HepG2 (cell line): Measurements from ENCODE around the gene PPP3R1. TPM values are rescaled to one million over a fixed set of nuclear protein-coding genes. Genes with fewer than 3 reads are reported as not detected.

Source experiments
- ATF1 ChIP-seq: IDR thresholded peaks from 2 replicates; pipeline ENCODE4 v1.6.1; 2016; ENCODE audit warnings: mild to moderate bottlenecking, control low read depth
- CENPT ChIP-seq: sonication (generic); formaldehyde crosslinking; IDR thresholded peaks from 2 replicates; pipeline ENCODE4 v1.8.0; 2022; ENCODE audit warnings: low read depth, mild to moderate bottlenecking, moderate library complexity, missing genetic modification reagents
- DMAP1 ChIP-seq: IDR thresholded peaks from 2 replicates; pipeline ENCODE4 v1.6.1; 2016
- ETV5 ChIP-seq: IDR thresholded peaks from 2 replicates; pipeline ENCODE4 v1.6.1; 2018; ENCODE audit warnings: missing biosample characterization, missing genetic modification reagents, inconsistent platforms, borderline replicate concordance
- GATA4 ChIP-seq: sonication (generic); IDR thresholded peaks from 2 replicates; pipeline ENCODE4 v1.6.1; 2016; ENCODE audit warnings: antibody characterized with exemption, low read depth, borderline replicate concordance
- MIXL1 ChIP-seq: IDR thresholded peaks from 2 replicates; pipeline ENCODE4 v1.6.1; 2016
- MXD4 ChIP-seq: IDR thresholded peaks from 2 replicates; pipeline ENCODE4 v1.6.1; 2016; ENCODE audit warnings: mild to moderate bottlenecking, missing biosample characterization, missing genetic modification reagents
- POLR2AphosphoS5 ChIP-seq: IDR thresholded peaks from 2 replicates; pipeline ENCODE4 v1.6.1; 2012; ENCODE audit warnings: low read depth, low read length
- RFXAP ChIP-seq: sonication (generic); formaldehyde crosslinking; IDR thresholded peaks from 2 replicates; pipeline ENCODE4 v1.4.0; 2020; ENCODE audit warnings: missing genetic modification reagents, borderline replicate concordance
- SRF ChIP-seq: IDR thresholded peaks from 2 replicates; pipeline ENCODE4 v1.6.1; 2011; ENCODE audit warnings: mild to moderate bottlenecking, low read depth, low read length, moderate library complexity
- STAT5B ChIP-seq: sonication (generic); formaldehyde crosslinking; IDR thresholded peaks from 2 replicates; pipeline ENCODE4 v1.4.0; 2020; ENCODE audit warnings: missing genetic modification reagents
- ZNF160 ChIP-seq: sonication (generic); formaldehyde crosslinking; IDR thresholded peaks from 2 replicates; pipeline ENCODE4 v1.8.0; 2022; ENCODE audit warnings: mild to moderate bottlenecking, inconsistent platforms, missing genetic modification reagents
- ZNF282 ChIP-seq: fragments of 450-650 bp; IDR thresholded peaks from 2 replicates; pipeline ENCODE4 v1.6.1; 2018; ENCODE audit not compliant: partially characterized antibody
- ZNF350 ChIP-seq: sonication (generic); formaldehyde crosslinking; IDR thresholded peaks from 2 replicates; pipeline ENCODE4 v1.4.0; 2020; ENCODE audit warnings: mild to moderate bottlenecking, low read depth, missing genetic modification reagents, borderline replicate concordance
- ZNF451 ChIP-seq: sonication (generic); formaldehyde crosslinking; IDR thresholded peaks from 2 replicates; pipeline ENCODE4 v1.5.0; 2020; ENCODE audit warnings: mild to moderate bottlenecking, missing genetic modification reagents
- ZNF512 ChIP-seq: sonication (generic); formaldehyde crosslinking; IDR thresholded peaks from 2 replicates; pipeline ENCODE4 v1.4.0; 2020; ENCODE audit warnings: mild to moderate bottlenecking, missing genetic modification reagents
- ZNF598 ChIP-seq: sonication (generic); formaldehyde crosslinking; IDR thresholded peaks from 2 replicates; pipeline ENCODE4 v1.5.1; 2020; ENCODE audit warnings: mild to moderate bottlenecking, missing genetic modification reagents, borderline replicate concordance
- ZNF747 ChIP-seq: sonication (generic); formaldehyde crosslinking; IDR thresholded peaks from 2 replicates; pipeline ENCODE4 v1.8.1; 2023; ENCODE audit warnings: missing genetic modification reagents, mild to moderate bottlenecking, borderline replicate concordance
- polyA plus RNA-seq, 8 experiments: library from polyadenylated mRNA; depleted of rRNA in 3 of 8; stranded (reverse) in 7 of 8; unstranded in 1 of 8; fragments of >200 nt; fragmentation: Illumina TruSeq in 4 of 8; extraction: Trizol in 4 of 8; gene quantifications; 2 replicates each; pipeline versions ENCODE4 v1.2.1 to v1.2.3, GENCODE V29; 2011 to 2016; ENCODE audit warnings: low read depth in 4 of 8, missing spikeins in 1 of 8, mixed read lengths in 1 of 8; ENCODE audit not compliant: insufficient read depth in 1 of 8
- total RNA-seq, 5 experiments: library from RNA; depleted of rRNA; stranded (reverse); fragments of >200 nt; fragmentation: Illumina TruSeq; extraction: Trizol; gene quantifications; 2 replicates each; pipeline ENCODE4 v1.2.3, GENCODE V29; 2016; ENCODE audit warnings: low read depth in 1 of 5
- TF ChIP-seq, protein P1 (sequence below): sonication (generic); formaldehyde crosslinking; IDR thresholded peaks from 2 replicates; pipeline ENCODE4 v1.9.0; 2021; ENCODE audit warnings: mild to moderate bottlenecking, missing genetic modification reagents
- TF ChIP-seq, protein P2 (sequence below): sonication (generic); formaldehyde crosslinking; IDR thresholded peaks from 2 replicates; pipeline ENCODE4 v1.4.0; 2020; ENCODE audit warnings: missing genetic modification reagents

The PPP3R1 gene
- total and polyA plus RNA-seq, 2 of the 13 experiments (the other 11 are each of a cell fraction or from before 2014, with no cell fraction given) = 11.6 to 25.7 TPM

DNA sequence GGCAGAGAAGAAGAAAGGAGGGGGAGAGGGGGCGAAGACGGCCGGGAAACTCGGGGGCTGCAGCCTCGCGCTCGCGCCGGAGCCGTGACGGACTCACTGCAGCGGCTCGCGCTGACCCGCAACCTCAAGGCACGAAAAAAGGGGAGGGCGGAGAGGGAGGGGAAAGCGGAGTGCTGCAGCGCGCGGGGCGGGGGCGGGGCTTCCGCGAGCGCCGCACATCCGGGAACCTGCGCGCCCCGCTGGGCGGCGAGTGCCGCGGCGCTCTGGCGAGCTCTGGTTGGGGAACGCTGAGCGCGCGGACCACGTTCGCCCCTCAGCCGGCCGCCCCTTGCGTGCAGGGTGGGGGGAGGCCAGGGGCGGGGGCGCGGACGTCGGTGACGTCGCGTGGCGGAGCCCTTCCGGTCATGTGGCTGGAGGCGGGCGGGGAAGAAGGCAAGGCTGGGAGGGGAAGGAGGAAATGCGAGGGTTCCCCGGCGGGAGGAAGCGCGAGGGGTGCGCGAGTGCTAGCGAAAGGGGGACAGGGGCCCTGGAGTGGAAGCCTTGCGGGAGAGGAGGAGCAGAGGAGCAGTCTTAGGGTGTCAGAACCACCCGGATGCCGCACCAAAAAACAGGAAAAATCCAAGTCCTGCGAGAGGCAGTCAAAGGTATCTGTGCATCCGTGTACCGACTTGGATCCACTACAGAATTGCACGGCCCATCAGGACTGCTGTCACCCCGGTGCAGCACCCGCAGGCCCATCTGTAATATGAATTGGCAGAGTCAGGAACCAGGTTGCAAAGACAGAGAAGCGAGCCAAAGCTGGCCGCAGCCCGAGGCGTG is at the start of gene PPP3R1 (continued):
- TF ChIP-seq, protein P1, sequence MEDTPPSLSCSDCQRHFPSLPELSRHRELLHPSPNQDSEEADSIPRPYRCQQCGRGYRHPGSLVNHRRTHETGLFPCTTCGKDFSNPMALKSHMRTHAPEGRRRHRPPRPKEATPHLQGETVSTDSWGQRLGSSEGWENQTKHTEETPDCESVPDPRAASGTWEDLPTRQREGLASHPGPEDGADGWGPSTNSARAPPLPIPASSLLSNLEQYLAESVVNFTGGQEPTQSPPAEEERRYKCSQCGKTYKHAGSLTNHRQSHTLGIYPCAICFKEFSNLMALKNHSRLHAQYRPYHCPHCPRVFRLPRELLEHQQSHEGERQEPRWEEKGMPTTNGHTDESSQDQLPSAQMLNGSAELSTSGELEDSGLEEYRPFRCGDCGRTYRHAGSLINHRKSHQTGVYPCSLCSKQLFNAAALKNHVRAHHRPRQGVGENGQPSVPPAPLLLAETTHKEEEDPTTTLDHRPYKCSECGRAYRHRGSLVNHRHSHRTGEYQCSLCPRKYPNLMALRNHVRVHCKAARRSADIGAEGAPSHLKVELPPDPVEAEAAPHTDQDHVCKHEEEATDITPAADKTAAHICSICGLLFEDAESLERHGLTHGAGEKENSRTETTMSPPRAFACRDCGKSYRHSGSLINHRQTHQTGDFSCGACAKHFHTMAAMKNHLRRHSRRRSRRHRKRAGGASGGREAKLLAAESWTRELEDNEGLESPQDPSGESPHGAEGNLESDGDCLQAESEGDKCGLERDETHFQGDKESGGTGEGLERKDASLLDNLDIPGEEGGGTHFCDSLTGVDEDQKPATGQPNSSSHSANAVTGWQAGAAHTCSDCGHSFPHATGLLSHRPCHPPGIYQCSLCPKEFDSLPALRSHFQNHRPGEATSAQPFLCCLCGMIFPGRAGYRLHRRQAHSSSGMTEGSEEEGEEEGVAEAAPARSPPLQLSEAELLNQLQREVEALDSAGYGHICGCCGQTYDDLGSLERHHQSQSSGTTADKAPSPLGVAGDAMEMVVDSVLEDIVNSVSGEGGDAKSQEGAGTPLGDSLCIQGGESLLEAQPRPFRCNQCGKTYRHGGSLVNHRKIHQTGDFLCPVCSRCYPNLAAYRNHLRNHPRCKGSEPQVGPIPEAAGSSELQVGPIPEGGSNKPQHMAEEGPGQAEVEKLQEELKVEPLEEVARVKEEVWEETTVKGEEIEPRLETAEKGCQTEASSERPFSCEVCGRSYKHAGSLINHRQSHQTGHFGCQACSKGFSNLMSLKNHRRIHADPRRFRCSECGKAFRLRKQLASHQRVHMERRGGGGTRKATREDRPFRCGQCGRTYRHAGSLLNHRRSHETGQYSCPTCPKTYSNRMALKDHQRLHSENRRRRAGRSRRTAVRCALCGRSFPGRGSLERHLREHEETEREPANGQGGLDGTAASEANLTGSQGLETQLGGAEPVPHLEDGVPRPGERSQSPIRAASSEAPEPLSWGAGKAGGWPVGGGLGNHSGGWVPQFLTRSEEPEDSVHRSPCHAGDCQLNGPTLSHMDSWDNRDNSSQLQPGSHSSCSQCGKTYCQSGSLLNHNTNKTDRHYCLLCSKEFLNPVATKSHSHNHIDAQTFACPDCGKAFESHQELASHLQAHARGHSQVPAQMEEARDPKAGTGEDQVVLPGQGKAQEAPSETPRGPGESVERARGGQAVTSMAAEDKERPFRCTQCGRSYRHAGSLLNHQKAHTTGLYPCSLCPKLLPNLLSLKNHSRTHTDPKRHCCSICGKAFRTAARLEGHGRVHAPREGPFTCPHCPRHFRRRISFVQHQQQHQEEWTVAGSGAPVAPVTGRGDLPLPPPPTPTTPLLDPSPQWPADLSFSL = peak; percentile 8; the same call in 1 of the 2 replicates
- TF ChIP-seq ETV5 (CRISPR knock-in tag) (peak; percentile 94), MIXL1 (peak; percentile 38; the same call in 1 of the 2 replicates), ZNF160 (CRISPR knock-in tag) (no peak; the same call in 1 of the 2 replicates), ZNF282 (no peak), ZNF512 (CRISPR knock-in tag) (peak; percentile 70; the same call in 1 of the 2 replicates), ZNF350 (CRISPR knock-in tag) (peak; percentile 93), SRF (no peak), CENPT (CRISPR knock-in tag) (no peak), DMAP1 (CRISPR knock-in tag) (peak; percentile 92), MXD4 (CRISPR knock-in tag) (0 out of 2 replicates have a peak, but pooled peaks have one; percentile 60), GATA4 (peak; percentile 81), ZNF747 (peak; percentile 85), ATF1 (CRISPR knock-in tag) (0 out of 2 replicates have a peak, but pooled peaks have one; percentile 24), ZNF598 (peak; percentile 92), ZNF451 (CRISPR knock-in tag) (peak; percentile 84; the same call in 1 of the 2 replicates), POLR2AphosphoS5 (peak; percentile 95), STAT5B (0 out of 2 replicates have a peak, but pooled peaks have one; percentile 26), RFXAP (CRISPR knock-in tag) (peak; percentile 54; the same call in 1 of the 2 replicates)
- TF ChIP-seq, protein P2, sequence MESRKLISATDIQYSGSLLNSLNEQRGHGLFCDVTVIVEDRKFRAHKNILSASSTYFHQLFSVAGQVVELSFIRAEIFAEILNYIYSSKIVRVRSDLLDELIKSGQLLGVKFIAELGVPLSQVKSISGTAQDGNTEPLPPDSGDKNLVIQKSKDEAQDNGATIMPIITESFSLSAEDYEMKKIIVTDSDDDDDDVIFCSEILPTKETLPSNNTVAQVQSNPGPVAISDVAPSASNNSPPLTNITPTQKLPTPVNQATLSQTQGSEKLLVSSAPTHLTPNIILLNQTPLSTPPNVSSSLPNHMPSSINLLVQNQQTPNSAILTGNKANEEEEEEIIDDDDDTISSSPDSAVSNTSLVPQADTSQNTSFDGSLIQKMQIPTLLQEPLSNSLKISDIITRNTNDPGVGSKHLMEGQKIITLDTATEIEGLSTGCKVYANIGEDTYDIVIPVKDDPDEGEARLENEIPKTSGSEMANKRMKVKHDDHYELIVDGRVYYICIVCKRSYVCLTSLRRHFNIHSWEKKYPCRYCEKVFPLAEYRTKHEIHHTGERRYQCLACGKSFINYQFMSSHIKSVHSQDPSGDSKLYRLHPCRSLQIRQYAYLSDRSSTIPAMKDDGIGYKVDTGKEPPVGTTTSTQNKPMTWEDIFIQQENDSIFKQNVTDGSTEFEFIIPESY (CRISPR knock-in tag) = peak; percentile 21; the same call in 1 of the 2 replicates
